ENCODE measurements around the gene A1BG. TPM values are rescaled to one million over a fixed set of nuclear protein-coding genes. Genes with fewer than 3 reads are reported as not detected.

The A1BG gene
- total RNA-seq, 1 experiment from 2014 or later: 1.9 TPM

DNA sequence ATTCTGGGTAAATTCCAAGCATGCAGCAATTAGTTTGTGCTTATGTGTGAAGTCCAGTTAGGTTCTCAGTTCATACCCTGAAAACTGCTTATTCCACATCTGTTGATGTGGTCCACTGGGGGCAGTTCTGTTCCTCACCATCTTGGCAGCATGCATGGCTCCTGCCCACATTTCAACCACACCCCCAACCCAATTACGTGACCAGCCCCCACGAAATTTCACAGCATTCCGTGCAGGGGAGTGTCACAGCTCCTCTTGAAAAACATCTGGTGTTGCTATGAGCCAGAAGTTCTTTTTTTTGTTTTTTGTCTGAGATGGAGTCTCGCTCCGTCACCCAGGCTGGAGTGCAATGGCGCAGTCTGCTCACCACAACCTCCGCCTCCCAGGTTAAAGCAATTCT is 57.2 kb downstream of the A1BG start:
- H3K79me2 ChIP-seq (ENCODE audit: low read length): no peaks in the 10 kb centered on the region
- peaks cover 24% of the 10 kb centered on the region for H3K9me3 ChIP-seq (ENCODE audit: low read length)
- intact Hi-C loops (cut with micrococcal nuclease): no loop called here
- no peak overlapping the region for H3K27ac ChIP-seq (ENCODE audit: low read length)
- no TSS peak for BruUV-seq (replicated peaks)
- ChIA-PET POLR2A (ENCODE audit: unreplicated experiment) (no interaction called here), CTCF (no interaction called here)
- no peak overlapping the region for H2AFZ ChIP-seq (ENCODE audit: low read length)
- TF ChIP-seq EZH2 (IDR thresholded peaks at IDR 0.05; ENCODE audit: low read length, unreplicated experiment) (no peak), EZH2phosphoT487 (IDR thresholded peaks at IDR 0.05; ENCODE audit: borderline replicate concordance, low read length) (no peak)
- TF ChIP-seq, protein P1, sequence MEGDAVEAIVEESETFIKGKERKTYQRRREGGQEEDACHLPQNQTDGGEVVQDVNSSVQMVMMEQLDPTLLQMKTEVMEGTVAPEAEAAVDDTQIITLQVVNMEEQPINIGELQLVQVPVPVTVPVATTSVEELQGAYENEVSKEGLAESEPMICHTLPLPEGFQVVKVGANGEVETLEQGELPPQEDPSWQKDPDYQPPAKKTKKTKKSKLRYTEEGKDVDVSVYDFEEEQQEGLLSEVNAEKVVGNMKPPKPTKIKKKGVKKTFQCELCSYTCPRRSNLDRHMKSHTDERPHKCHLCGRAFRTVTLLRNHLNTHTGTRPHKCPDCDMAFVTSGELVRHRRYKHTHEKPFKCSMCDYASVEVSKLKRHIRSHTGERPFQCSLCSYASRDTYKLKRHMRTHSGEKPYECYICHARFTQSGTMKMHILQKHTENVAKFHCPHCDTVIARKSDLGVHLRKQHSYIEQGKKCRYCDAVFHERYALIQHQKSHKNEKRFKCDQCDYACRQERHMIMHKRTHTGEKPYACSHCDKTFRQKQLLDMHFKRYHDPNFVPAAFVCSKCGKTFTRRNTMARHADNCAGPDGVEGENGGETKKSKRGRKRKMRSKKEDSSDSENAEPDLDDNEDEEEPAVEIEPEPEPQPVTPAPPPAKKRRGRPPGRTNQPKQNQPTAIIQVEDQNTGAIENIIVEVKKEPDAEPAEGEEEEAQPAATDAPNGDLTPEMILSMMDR (conservative IDR thresholded peaks at IDR 0.05; ENCODE audit: low read depth, low read length): no peak
- no peaks in the 10 kb centered on the region for H3K4me1 ChIP-seq (ENCODE audit: insufficient read depth, low read length)
- no peak for ATAC-seq
- H3F3A ChIP-seq (ENCODE audit: low read length, unreplicated experiment): no peaks in the 10 kb centered on the region
- H3K36me3 ChIP-seq (ENCODE audit: low read depth, low read length): peaks cover 89% of the 10 kb centered on the region
- no peak overlapping the region for H3K4me2 ChIP-seq (ENCODE audit: low read length)
- no peak for DNase-seq
- H3K4me3 ChIP-seq (ENCODE audit: low read length): no peak overlapping the region
- no peaks in the 10 kb centered on the region for H4K20me1 ChIP-seq (ENCODE audit: low read length)
- H3K9ac ChIP-seq (ENCODE audit: low read length): no peak overlapping the region
- no peaks in the 10 kb centered on the region for H3K27me3 ChIP-seq (ENCODE audit: low read length)
- no peaks in the 10 kb centered on the region for H3K9me2 ChIP-seq (replicated peaks; ENCODE audit: low read length)

Small RNA genes within 50 kb of the gene (microRNA-seq; reads per million reads assigned to microRNA genes)
- not detected for gene MIR4754 (ENCODE audit: unreplicated experiment)
- not detected for gene MIR6806 (ENCODE audit: unreplicated experiment)

Other genes with a start within 250 kb of the A1BG start
- gene ZNF329, start 202.7 kb downstream of the A1BG start, total RNA-seq (2014; rRNA removed): 8.2 and 10.5 TPM in 2 replicates
- 15.4 and 16.1 TPM in 2 replicates for gene ZNF274, start 170.4 kb downstream of the A1BG start, total RNA-seq (2014; rRNA removed)
- gene ZNF544, start 124.6 kb downstream of the A1BG start, total RNA-seq (2014; rRNA removed): 73.7 and 115 TPM in 2 replicates
- 7.3 and 7.9 TPM in 2 replicates for gene ZNF8, start 74.5 kb downstream of the A1BG start, total RNA-seq (2014; rRNA removed)
- 104 and 116 TPM in 2 replicates for gene ERVK3-1, start 48.1 kb downstream of the A1BG start, total RNA-seq (2014; rRNA removed)
- 4.0 and 4.3 TPM in 2 replicates for gene ZSCAN22, start 26.5 kb downstream of the A1BG start, total RNA-seq (2014; rRNA removed)
- 2.2 and 4.0 TPM in 2 replicates for gene ZNF497, start 9.3 kb upstream of the A1BG start, total RNA-seq (2014; rRNA removed)
- 9.5 and 12.6 TPM in 2 replicates for gene ZNF837, start 27.5 kb upstream of the A1BG start, total RNA-seq (2014; rRNA removed)
- 3,515 and 3,776 TPM in 2 replicates for gene RPS5, start 33.8 kb upstream of the A1BG start, total RNA-seq (2014; rRNA removed)
- gene RNF225, start 42.2 kb upstream of the A1BG start, total RNA-seq (2014; rRNA removed): 2.2 TPM in 1 of 2 replicates, not detected in the other
- 49.2 and 73.8 TPM in 2 replicates for gene ZNF584, start 55.2 kb upstream of the A1BG start, total RNA-seq (2014; rRNA removed)
- not detected in 2 replicates for gene ZNF132, start 86.7 kb upstream of the A1BG start, total RNA-seq (2014; rRNA removed)
- gene ZNF324B, start 98.1 kb upstream of the A1BG start, total RNA-seq (2014; rRNA removed): 11.2 and 12.8 TPM in 2 replicates
- 14.8 and 15.9 TPM in 2 replicates for gene ZNF324, start 113.6 kb upstream of the A1BG start, total RNA-seq (2014; rRNA removed)
- 8.9 and 13.4 TPM in 2 replicates for gene ZNF446, start 122.9 kb upstream of the A1BG start, total RNA-seq (2014; rRNA removed)
- gene SLC27A5, start 158.5 kb upstream of the A1BG start, total RNA-seq (2014; rRNA removed): 56.2 and 56.8 TPM in 2 replicates
- gene ZBTB45, start 166.3 kb upstream of the A1BG start, total RNA-seq (2014; rRNA removed): 14.0 and 19.1 TPM in 2 replicates
- 1,169 and 1,653 TPM in 2 replicates for gene TRIM28, start 190.6 kb upstream of the A1BG start, total RNA-seq (2014; rRNA removed)
- gene CHMP2A, start 201.6 kb upstream of the A1BG start, total RNA-seq (2014; rRNA removed): 220 and 264 TPM in 2 replicates
- 243 and 268 TPM in 2 replicates for gene UBE2M, start 205.1 kb upstream of the A1BG start, total RNA-seq (2014; rRNA removed)
- 18.0 and 29.3 TPM in 2 replicates for gene MZF1, start 219.8 kb upstream of the A1BG start, total RNA-seq (2014; rRNA removed)

All from PC-3 (cell line).